ENCODE results near the gene IGF1. TPM values are rescaled to one million over a fixed set of nuclear protein-coding genes. Genes with fewer than 3 reads are reported as not detected.

Gene IGF1
- total RNA-seq, 4 donors from 2014 or later = 17.3 to 58.7 (median 43.1) TPM

DNA sequence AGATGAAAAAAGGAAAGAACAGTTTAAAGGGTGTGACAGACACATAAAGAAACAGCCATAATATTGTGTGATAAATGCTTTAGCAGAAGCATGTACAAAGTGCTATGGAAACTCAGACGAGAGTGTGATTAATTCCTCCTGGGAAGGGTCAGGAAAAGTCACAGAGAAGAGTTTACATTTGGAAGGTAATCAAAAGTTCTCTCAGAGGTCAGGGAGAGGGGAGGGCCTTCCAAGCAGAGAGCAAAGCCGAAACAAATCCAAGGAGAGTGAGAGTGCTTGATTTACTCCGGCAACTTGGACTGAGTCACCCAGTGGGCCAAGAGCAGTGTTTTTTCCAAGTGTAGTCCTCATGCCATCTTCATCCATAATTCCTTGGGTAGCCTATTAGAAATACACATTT, 108.3 kb downstream of the IGF1 start:
- no peak for ATAC-seq
- TF ChIP-seq, protein P1, sequence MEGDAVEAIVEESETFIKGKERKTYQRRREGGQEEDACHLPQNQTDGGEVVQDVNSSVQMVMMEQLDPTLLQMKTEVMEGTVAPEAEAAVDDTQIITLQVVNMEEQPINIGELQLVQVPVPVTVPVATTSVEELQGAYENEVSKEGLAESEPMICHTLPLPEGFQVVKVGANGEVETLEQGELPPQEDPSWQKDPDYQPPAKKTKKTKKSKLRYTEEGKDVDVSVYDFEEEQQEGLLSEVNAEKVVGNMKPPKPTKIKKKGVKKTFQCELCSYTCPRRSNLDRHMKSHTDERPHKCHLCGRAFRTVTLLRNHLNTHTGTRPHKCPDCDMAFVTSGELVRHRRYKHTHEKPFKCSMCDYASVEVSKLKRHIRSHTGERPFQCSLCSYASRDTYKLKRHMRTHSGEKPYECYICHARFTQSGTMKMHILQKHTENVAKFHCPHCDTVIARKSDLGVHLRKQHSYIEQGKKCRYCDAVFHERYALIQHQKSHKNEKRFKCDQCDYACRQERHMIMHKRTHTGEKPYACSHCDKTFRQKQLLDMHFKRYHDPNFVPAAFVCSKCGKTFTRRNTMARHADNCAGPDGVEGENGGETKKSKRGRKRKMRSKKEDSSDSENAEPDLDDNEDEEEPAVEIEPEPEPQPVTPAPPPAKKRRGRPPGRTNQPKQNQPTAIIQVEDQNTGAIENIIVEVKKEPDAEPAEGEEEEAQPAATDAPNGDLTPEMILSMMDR (IDR thresholded peaks at IDR 0.05) = no peak
- TF ChIP-seq POLR2AphosphoS5 (IDR thresholded peaks at IDR 0.05) (no peak), POLR2A (IDR thresholded peaks at IDR 0.05) (no peak), EP300 (IDR thresholded peaks at IDR 0.05) (no peak)
- Histone ChIP-seq H3K27ac (no peak overlapping the region), H3K4me1 (no peaks in the 10 kb centered on the region), H3K9me3 (peaks cover 0 to 5% (median 0%) of the 10 kb centered on the region in 3 donors), H3K36me3 (no peaks in the 10 kb centered on the region), H3K27me3 (no peaks in the 10 kb centered on the region), H3K4me3 (no peak overlapping the region)
- WGBS, 2 donors (ENCODE audit: low coverage in 1 of 2) = 0 to 8% methylated on average over 3 of the region's 3 CpGs

GRCh38 chr12:102371165-102371564, 109.2 kb downstream of the IGF1 start:
- H3K9me3 ChIP-seq = peaks cover 0 to 5% (median 0%) of the 10 kb centered on the region in 3 donors
- ATAC-seq = no peak
- no peaks in the 10 kb centered on the region for H3K36me3 ChIP-seq
- no peak for TF ChIP-seq POLR2AphosphoS5 (IDR thresholded peaks at IDR 0.05)
- TF ChIP-seq EP300 (IDR thresholded peaks at IDR 0.05) = no peak
- TF ChIP-seq, protein P1 (IDR thresholded peaks at IDR 0.05) = no peak
- no peak for TF ChIP-seq POLR2A (IDR thresholded peaks at IDR 0.05)
- 42 to 67% methylated on average over 1 to 2 of the region's 2 CpGs for WGBS, 2 donors (ENCODE audit: low coverage in 1 of 2)
- no peaks in the 10 kb centered on the region for H3K4me1 ChIP-seq
- no peak overlapping the region for H3K4me3 ChIP-seq
- no peak overlapping the region for H3K27ac ChIP-seq
- no peaks in the 10 kb centered on the region for H3K27me3 ChIP-seq

GRCh38 chr12:102369876-102370275, 110.5 kb downstream of the IGF1 start:
- no peaks in the 10 kb centered on the region for H3K36me3 ChIP-seq
- H3K4me3 ChIP-seq = no peak overlapping the region
- WGBS, 2 donors (ENCODE audit: low coverage in 1 of 2) = 55 to 95% methylated on average over 2 of the region's 2 CpGs
- no peaks in the 10 kb centered on the region for H3K27me3 ChIP-seq
- no peaks in the 10 kb centered on the region for H3K4me1 ChIP-seq
- TF ChIP-seq, protein P1 (IDR thresholded peaks at IDR 0.05) = no peak
- TF ChIP-seq POLR2AphosphoS5 (IDR thresholded peaks at IDR 0.05) (no peak), EP300 (IDR thresholded peaks at IDR 0.05) (no peak), POLR2A (IDR thresholded peaks at IDR 0.05) (no peak)
- H3K9me3 ChIP-seq = peaks cover 0 to 5% (median 0%) of the 10 kb centered on the region in 3 donors
- H3K27ac ChIP-seq = no peak overlapping the region
- ATAC-seq = no peak

- TF ChIP-seq POLR2AphosphoS5 (IDR thresholded peaks at IDR 0.05) (no peak), POLR2A (IDR thresholded peaks at IDR 0.05) (no peak), EP300 (IDR thresholded peaks at IDR 0.05) (no peak)
- TF ChIP-seq, protein P1 (IDR thresholded peaks at IDR 0.05) = no peak
- Histone ChIP-seq H3K9me3 (peaks cover 0 to 5% (median 0%) of the 10 kb centered on the region in 3 donors), H3K4me3 (no peak overlapping the region), H3K27me3 (no peaks in the 10 kb centered on the region), H3K4me1 (no peaks in the 10 kb centered on the region), H3K27ac (no peak overlapping the region), H3K36me3 (no peaks in the 10 kb centered on the region)
- no peak for ATAC-seq
These were observed 115.0 kb downstream of the IGF1 start for GRCh38 chr12:102365365-102365764.

- Histone ChIP-seq H3K9me3 (peaks cover 0 to 5% (median 0%) of the 10 kb centered on the region in 3 donors), H3K27me3 (no peaks in the 10 kb centered on the region), H3K4me1 (no peaks in the 10 kb centered on the region), H3K27ac (no peak overlapping the region), H3K36me3 (no peaks in the 10 kb centered on the region), H3K4me3 (no peak overlapping the region)
- TF ChIP-seq POLR2AphosphoS5 (IDR thresholded peaks at IDR 0.05) = no peak
- TF ChIP-seq EP300 (IDR thresholded peaks at IDR 0.05) = no peak
- TF ChIP-seq POLR2A (IDR thresholded peaks at IDR 0.05) = no peak
- TF ChIP-seq, protein P1 (IDR thresholded peaks at IDR 0.05) = no peak
- no peak for ATAC-seq
- WGBS, 2 donors (ENCODE audit: low coverage in 1 of 2) = 88% methylated on average over 1 of the region's 1 CpG; no CpG with 5 or more reads in 1 of the 2 donors
These were observed 115.7 kb downstream of the IGF1 start for GRCh38 chr12:102364709-102365108.
